Left cardiac atrium (tissue), 4 donors: ENCODE measurements around the gene ATG10. TPM values are rescaled to one million over a fixed set of nuclear protein-coding genes. Genes with fewer than 3 reads are reported as not detected.
"Not testable (repeated sequence)": the region's sequence is repeated elsewhere in the genome, so short reads cannot be mapped to it uniquely, and the experiment has no call there.

Experiments
- ATAC-seq, 2 donors: fragments of 200-7000 bp; cut with Tn5 transposase; one replicate each; pipeline ENCODE4 v1.9.1; 2020; ENCODE audit warnings: mild to moderate bottlenecking in 2 of 2, moderate library complexity in 2 of 2
- DNase-seq: peaks from one replicate; pipeline ENCODE4 v3.0.0-alpha.2; 2020
- intact Hi-C, 2 donors: fragments of 100-400 bp; cut with DNase I; formaldehyde crosslinking; loops; one replicate each; pipeline versions ENCODE4 v1.14.1 to v1.15.1; 2022 to 2023
- total RNA-seq, 2 donors: library from RNA; stranded (reverse); fragmentation: NEBNext Ultra II Directional; extraction: Animal tissue kit (Norgen Biotek cat#: 25700); gene quantifications; one replicate each; pipeline ENCODE4 v1.2.1, GENCODE V29; 2021
- donor health status: DM: no; HTN: yes; CAD: no.
- donor health status: DM: no; HTN: yes; CAD: no; lungs with severe emphysema.
- donor health status: DM: yes; HTN: yes; CAD: no.
- donor health status: Dilated cardiomyopathy.

The ATG10 gene
- total RNA-seq, 2 donors from 2014 or later = 5.1 to 6.2 TPM

DNA sequence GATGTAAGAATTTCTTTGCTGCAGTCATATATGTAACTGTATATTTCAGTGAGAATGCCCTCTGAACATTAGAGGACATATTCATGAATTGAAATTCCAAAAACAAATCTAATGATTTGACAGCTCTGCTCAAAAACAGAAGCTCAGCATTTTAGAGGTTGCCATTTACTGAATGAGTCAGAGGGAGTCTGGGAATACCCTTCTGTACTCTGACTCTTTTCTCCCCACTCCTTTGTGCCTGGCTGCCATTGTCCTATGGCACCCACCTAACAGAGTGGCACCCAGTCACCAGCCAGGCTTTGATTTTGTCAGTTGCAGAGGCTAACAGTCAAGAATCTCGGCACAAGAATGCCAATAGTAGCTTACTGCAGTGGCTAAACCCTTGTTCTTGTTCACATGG lies 133.6 kb downstream of the ATG10 start:
- DNase-seq (no peak), ATAC-seq (peak in 1 of 2 donors; percentile 30)
- intact Hi-C loops = no loop called here

- no peak for DNase-seq
- intact Hi-C loops = no loop called here
- peak in 1 of 2 donors; percentile 78 for ATAC-seq
Observed at GRCh38 chr5:82106207-82106606, 134.4 kb downstream of the ATG10 start.

DNA sequence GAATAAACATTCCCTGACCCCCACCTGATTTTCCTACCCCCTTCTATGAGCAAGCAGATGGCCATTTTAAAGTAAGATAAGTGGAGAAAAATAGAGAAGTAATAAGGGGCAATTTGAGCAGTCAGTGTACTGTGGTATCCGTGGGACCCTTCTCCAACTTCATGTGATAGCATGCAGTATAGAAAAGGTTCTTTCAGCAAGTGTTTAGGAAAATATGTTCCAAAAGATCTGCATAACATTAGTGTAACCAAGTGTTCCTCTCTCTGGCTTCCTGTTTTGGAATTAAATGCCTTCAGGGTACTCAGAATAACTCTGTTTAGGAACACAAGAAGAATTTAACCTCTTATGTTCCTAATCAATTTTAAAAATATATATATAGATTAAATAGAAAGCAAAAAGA lies 134.9 kb downstream of the ATG10 start:
- intact Hi-C loops = no loop called here
- no peak for DNase-seq
- ATAC-seq = no peak

DNA sequence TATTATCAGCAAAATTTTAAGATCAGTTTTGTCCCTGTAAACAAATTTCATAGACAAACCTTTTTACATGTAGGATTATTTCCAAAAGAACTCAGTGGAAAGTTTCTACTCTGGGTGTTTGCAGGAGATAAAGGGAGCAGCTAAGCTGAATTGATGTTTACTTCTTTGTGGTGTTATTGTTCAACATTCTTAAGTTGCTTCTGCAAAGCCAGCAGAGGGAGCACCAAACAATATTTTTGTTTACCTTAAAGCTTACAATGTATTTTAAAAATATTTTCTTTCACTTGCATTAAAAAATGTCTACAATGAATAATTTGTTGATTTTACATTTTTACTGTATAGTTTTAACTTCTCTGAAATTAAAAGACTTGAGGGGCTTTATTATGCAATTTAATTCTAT lies 135.4 kb downstream of the ATG10 start:
- intact Hi-C loops = no loop called here
- ATAC-seq (no peak), DNase-seq (no peak)

DNA sequence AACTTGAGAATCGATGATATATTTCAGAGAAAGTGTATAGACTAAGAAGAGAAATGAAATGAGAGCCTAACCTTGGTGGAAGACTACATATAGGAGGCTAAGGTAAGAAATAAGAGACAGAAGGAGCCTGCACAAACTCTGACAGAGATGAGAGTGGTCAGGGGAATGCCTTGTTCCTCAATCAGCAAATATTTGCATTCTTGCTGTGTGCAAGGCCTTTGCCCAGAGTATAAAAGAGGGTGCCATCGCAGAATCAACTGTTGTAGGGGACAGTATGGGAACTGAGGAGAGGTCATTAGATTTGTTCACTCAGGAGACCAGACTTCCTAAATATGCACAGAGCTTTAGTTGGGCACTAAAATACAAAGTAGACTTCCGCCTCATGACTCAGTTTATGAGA lies 137.2 kb downstream of the ATG10 start:
- DNase-seq (no peak), ATAC-seq (no peak)
- intact Hi-C loops = no loop called here

DNA sequence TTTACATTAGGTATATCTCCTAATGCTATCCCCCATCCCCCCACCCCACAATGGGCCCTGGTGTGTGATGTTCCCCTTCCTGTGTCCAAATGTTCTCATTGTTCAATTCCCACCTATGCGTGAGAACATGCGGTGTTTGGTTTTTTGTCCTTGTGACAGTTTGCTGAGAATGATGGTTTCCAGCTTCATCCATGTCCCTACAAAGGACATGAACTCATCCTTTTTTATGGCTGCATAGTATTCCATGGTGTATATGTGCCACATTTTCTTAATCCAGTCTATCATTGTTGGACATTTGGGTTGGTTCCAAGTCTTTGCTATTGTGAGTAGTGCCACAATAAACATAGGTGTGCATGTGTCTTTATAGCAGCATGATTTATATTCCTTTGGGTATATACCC lies 138.1 kb downstream of the ATG10 start:
- intact Hi-C loops, ATAC-seq, DNase-seq: not testable (repeated sequence)

DNA sequence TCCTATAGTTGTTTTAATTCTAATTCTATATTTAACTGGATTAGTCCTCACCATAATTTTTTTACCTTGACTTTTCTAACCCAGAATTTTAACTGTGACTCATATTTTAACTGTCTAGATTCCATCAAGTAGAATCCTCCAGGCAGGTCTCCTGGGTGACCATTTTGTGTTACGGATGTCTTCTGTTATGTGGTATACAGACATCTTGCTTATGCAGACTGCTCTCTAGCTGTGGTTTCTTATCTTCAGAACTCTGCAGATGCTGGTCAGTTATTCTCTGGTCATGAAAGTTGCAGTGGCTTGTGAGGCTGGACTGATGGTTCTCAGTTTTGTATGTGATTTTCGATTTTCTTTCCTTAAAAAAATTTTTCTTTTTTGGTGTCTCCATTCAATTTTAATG lies 139.4 kb downstream of the ATG10 start:
- DNase-seq (no peak), ATAC-seq (no peak)
- intact Hi-C loops = no loop called here

DNA sequence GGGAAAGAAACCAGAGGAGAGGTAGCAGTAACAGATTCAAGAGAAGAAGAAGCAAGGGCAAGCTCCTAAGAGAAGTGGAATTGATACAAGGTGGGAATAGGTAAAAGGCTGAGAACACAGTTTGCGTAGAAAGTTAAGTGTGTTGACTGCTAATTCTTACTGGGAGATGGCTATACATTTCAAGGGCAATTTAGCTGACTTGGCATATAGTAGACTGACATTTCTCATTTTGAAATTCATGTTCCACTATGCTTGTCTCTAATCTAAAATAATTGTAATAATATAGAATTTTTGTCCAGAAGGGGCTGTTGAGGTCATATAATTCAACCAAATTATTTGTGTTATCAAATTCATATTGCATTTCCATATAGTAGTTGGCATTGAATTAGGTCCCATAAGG lies 144.0 kb downstream of the ATG10 start:
- intact Hi-C loops = no loop called here
- DNase-seq = no peak
- no peak for ATAC-seq

- DNase-seq = no peak
- intact Hi-C loops = no loop called here
- ATAC-seq = no peak
Observed at GRCh38 chr5:82119889-82120288, 148.1 kb downstream of the ATG10 start.

DNA sequence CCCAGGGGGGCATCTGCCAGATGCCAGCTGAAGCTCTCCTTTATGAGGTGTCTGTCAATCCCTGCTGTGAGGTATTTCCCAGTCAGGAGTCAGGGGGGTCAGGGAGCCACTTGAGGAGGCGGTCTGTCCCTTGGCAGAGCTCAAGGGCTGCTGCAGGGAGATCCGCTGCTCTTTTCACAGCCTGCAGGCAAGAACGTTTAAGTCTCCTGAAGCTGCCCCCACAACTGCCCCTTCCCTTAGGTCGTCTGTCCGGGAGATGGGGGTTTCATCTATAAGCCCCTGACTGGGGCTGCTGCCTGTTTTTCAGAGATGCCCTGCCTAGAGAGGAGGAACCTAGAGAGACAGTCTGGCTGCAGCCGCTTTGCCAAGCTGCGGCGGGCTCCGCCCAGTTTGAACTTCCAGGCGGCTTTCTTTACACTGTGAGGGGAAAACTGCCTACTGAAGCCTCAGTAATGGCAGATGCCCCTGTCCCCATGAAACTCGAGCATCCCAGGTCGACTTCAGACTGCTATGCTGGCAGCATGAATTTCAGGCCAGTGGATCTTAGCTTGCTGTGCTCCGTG lies 158.0 kb downstream of the ATG10 start:
- DNase-seq (no peak), ATAC-seq (no peak)
- intact Hi-C loops = no loop called here

DNA sequence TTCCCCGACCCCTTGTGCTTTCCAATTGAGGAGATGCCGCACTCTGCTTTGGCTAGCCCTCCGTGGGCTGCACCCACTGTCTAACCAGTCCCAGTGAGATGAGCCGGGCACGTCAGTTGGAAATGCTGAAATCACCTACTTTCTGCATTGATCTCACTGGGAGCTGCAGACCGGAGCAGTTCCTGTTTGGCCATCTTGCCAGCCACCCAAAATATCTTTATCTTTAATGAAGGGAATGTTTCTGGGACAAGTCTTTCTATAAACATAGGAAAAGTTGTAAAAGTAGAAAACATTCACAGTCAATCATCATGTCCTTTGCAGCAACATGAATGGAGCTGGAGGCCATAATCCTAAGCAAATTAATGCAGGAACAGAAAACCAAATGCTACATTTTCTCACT lies 158.8 kb downstream of the ATG10 start:
- no peak for ATAC-seq
- no peak for DNase-seq
- intact Hi-C loops = no loop called here

DNA sequence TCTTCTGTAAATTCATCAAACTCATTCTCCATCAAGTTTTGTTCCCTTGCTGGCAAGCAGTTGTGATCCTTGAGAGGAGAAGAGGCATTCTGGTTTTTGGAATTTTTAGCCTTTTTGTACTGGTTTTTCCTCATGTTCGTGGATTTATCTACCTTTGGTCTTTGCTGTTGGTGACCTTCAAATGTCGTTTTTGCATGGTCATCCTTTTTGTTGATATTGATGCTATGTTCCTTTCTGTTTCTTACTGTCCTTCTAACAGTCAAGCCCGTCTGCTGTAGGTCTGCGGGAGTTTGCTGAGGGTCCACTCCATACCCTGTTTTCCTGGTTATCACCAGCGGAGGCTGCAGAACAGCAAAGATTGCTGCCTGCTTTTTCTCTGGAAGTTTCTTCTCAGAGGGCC lies 165.4 kb downstream of the ATG10 start:
- intact Hi-C loops = no loop called here
- DNase-seq (no peak), ATAC-seq (no peak)

GRCh38 chr5:82139837-82140236 lies 168.0 kb downstream of the ATG10 start:
- DNase-seq, intact Hi-C loops: not testable (repeated sequence)

DNA sequence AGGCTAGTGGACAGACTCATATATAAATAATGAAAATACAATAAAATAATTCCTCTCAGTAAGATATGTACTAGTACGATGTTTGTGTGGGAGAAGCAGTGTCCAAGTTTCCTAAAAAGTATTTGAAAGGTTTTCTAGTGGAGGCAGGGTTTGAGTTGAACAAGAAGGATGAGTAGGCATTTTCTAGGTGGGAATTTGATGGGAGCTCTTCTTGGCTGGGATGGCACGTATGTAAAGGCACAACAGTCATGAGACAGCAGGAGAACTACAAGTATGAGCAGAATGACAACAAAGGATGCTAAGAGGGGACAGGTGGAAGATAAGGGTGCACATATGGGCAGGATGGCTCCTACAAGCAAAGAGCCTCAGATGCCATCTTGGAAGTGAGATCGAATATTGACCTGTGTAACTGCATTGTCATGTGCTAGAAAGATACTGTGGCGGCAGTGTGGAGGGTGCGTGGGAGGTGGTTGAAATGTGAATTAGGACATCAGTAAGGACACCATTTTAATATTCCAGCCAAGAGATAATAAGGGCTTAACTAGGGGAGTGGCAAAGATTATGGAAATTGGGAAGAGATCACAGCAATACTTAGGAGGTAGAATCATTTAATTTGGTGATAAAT lies 170.5 kb downstream of the ATG10 start:
- intact Hi-C loops = no loop called here
- DNase-seq = no peak
- ATAC-seq = no peak

More at GRCh38 chr5:82139837-82140236, 168.0 kb downstream of the ATG10 start:
- ATAC-seq = not testable (repeated sequence)

DNA sequence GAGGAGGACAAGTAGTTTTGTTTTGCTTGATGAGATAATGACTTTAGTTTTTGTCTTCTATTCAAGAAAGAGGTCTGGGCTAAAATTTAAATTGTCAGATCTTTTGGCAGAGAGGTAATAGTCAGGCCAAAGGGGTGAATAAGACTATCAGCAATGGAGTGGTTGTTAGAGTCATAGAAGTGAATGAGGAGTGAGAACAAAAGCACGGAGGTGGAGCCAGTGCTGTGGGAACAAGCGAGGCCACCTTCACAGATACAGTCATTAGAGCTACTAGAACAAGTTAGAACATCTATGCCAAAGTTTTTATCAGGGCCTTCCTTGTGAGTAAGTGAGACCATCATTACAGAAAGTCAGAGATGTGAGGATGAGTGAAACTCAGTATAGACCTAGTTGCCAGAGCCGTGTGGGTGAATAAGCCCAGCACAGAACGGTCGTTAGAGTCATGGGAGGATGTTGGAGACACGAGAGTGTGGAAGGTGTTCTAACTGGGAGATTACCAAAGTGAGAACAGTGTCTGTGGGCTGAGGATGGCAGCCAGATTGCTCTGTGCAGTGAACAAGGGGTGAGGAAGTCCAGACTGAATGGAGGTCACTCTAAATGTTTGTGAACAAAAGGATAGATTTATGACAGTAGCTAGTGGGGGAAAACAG lies 171.2 kb downstream of the ATG10 start:
- ATAC-seq (no peak), DNase-seq (no peak)
- intact Hi-C loops = no loop called here

GRCh38 chr5:82147860-82148573 lies 176.2 kb downstream of the ATG10 start:
- intact Hi-C loops = no loop called here
- no peak for DNase-seq
- ATAC-seq = peak in 1 of 2 donors; percentile 74

DNA sequence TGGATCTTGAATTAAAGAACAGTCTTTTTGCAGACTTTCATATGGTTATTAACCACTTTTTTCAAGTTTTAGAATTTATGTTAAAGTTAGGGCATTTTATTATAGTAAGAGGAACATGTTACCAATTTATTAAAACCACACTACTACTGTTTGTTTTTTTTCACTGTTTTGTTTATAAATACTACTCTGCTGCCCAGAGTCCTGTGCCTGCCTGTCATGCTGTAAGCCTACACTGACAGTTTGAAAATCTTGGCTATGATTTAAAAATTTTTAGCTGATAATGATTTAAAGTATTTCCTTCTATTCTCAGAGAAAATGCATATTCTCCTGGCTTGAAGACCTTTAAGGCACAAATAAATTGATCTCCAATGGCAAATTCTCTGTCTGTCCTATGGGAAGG lies 177.6 kb downstream of the ATG10 start:
- intact Hi-C loops = no loop called here
- no peak for DNase-seq
- no peak for ATAC-seq

GRCh38 chr5:82150559-82150958 lies 178.7 kb downstream of the ATG10 start:
- ATAC-seq (no peak), DNase-seq (no peak)
- intact Hi-C loops = no loop called here

GRCh38 chr5:82151204-82151603 lies 179.4 kb downstream of the ATG10 start:
- DNase-seq (no peak), ATAC-seq (no peak)
- intact Hi-C loops = no loop called here

- intact Hi-C loops = no loop called here
- ATAC-seq = no peak
- DNase-seq = no peak
Observed at GRCh38 chr5:82151662-82152061, 179.8 kb downstream of the ATG10 start.
